Measurements from ENCODE around the gene DCUN1D1. TPM values are rescaled to one million over a fixed set of nuclear protein-coding genes. Genes with fewer than 3 reads are reported as not detected.

The DCUN1D1 gene
- total and polyA plus RNA-seq, 2 of the 13 experiments (the other 11 are each of a cell fraction or from before 2014, with no cell fraction given), result 10.5 to 39.7 TPM

DNA sequence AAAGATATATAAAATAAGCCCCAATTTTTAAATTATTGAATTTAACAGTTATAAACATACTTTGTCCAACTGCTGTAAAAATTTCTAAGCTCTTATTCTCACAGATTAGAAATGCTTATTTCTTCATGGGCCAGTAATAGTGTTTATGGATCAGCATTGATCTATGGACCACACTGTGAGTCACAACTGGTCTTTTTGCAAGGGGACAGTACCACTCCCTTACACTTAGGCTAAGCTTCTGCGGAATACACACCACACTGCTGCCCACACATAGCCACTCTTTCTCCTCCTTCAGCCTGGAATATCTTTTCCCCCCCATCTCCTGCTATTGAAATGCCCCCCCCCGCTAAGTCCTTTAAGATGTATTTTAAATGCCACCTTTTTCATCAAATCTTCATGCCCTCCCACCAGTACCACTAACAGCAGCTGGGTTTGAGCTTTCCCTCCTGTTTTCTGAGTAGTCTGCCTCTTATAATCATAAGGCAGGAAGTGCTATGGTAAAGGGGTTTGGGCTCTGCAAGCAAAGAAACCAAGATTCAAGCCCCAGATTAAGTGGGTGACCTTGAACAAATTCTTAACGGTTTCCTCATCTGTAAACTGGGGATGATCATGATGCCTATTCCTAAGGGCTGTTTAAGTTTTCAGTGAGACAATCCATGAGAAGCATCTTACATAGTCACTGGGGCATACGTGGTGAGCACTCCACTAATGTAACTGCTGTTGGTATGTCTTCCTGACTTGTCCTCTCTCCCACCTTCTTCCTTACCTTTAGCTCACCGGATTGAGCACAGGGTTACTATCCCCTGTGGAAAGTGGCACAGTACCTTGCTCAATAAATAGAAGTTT, 69.2 kb downstream of the DCUN1D1 start:
- no peak overlapping the region for H3K9ac ChIP-seq (ENCODE audit: insufficient read depth, low read depth, low read length)
- FAIRE-seq (no peak), DNase-seq (ENCODE audit: low spot score) (no peak), ATAC-seq (no peak)
- CTCF ChIA-PET (ENCODE audit: low intra/inter-chr PET ratio, low total read pairs), result no interaction called here
- H3K27ac ChIP-seq (ENCODE audit: extremely low read length, insufficient read depth, low read length), result no peak overlapping the region
- no peak for TF ChIP-seq SOX6 (IDR thresholded peaks at IDR 0.05)
- no peak for TF ChIP-seq SOX6 (CRISPR knock-in tag; IDR thresholded peaks at IDR 0.05)
- TF ChIP-seq YEATS2 (CRISPR knock-in tag; IDR thresholded peaks at IDR 0.05; ENCODE audit: borderline replicate concordance), result no peak
- TF ChIP-seq, protein P1, sequence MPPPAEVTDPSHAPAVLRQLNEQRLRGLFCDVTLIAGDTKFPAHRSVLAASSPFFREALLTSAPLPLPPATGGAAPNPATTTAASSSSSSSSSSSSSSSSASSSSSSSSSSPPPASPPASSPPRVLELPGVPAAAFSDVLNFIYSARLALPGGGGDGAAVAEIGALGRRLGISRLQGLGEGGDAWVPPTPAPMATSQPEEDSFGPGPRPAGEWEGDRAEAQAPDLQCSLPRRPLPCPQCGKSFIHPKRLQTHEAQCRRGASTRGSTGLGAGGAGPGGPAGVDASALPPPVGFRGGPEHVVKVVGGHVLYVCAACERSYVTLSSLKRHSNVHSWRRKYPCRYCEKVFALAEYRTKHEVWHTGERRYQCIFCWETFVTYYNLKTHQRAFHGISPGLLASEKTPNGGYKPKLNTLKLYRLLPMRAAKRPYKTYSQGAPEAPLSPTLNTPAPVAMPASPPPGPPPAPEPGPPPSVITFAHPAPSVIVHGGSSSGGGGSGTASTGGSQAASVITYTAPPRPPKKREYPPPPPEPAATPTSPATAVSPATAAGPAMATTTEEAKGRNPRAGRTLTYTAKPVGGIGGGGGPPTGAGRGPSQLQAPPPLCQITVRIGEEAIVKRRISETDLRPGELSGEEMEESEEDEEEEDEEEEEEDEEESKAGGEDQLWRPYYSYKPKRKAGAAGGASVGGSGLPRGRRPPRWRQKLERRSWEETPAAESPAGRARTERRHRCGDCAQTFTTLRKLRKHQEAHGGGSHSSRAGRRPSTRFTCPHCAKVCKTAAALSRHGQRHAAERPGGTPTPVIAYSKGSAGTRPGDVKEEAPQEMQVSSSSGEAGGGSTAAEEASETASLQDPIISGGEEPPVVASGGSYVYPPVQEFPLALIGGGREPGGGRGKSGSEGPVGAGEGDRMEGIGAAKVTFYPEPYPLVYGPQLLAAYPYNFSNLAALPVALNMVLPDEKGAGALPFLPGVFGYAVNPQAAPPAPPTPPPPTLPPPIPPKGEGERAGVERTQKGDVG (CRISPR knock-in tag; IDR thresholded peaks at IDR 0.05; ENCODE audit: borderline replicate concordance), result no peak
- no peak for TF ChIP-seq SRSF9 (IDR thresholded peaks at IDR 0.05; ENCODE audit: borderline replicate concordance, insufficient read depth, low read depth, low read length, poor library complexity, severe bottlenecking)
- intact Hi-C loops (cut with micrococcal nuclease; ENCODE audit: unreplicated experiment) (no loop called here), in situ Hi-C loops (cut with HindIII; ENCODE audit: extremely low pct_ligation_motif_present, low pct_unique_long_range_greater_than_20kb) (no loop called here)
- H4K20me1 ChIP-seq (ENCODE audit: insufficient read depth, low read length), result no peaks in the 10 kb centered on the region
- H3K79me2 ChIP-seq (ENCODE audit: insufficient read depth, low read length), result no peaks in the 10 kb centered on the region
- no peaks in the 10 kb centered on the region for H3K4me1 ChIP-seq (ENCODE audit: insufficient read depth, low read length)
- WGBS (ENCODE audit: low lambda C conversion rate), result 91% methylated on average over 5 of the region's 5 CpGs
- 0 out of 5 replicates have a peak, but pooled peaks cover 1 to 5% of the 10 kb centered on the region in 2 experiments for H3K36me3 ChIP-seq (replicated peaks in 1 of 2; ENCODE audit: control insufficient read depth in 1 of 2, insufficient read depth in 2 of 2, low read length in 2 of 2)
- no peak overlapping the region for H2AFZ ChIP-seq (ENCODE audit: low read length)
- BruUV-seq (replicated peaks), result no TSS peak
- no peaks in the 10 kb centered on the region for H3K27me3 ChIP-seq (ENCODE audit: control insufficient read depth in 1 of 2, insufficient read depth in 2 of 2, low read length in 2 of 2)
- H3K4me3 ChIP-seq (replicated peaks in 1 of 3; ENCODE audit: insufficient read depth in 1 of 3, low read depth in 2 of 3, low read length in 3 of 3), result no peak overlapping the region
- POLR2A ChIA-PET, result no interaction called here
- H3K4me2 ChIP-seq (ENCODE audit: low read depth, low read length), result no peak overlapping the region
- H3K9me3 ChIP-seq (ENCODE audit: low read length), result no peaks in the 10 kb centered on the region
